Embryonic facial prominence (tissue), 1 donor: ENCODE measurements around the gene GPATCH4.
"Not testable (repeated sequence)": the region's sequence is repeated elsewhere in the genome, so short reads cannot be mapped to it uniquely, and the experiment has no call there.

Source experiments
- DNase-seq: peaks from one replicate; pipeline ENCODE4 v3.0.0-alpha.2; 2016; ENCODE audit errors: extremely low spot score

GPATCH4 gene

DNA sequence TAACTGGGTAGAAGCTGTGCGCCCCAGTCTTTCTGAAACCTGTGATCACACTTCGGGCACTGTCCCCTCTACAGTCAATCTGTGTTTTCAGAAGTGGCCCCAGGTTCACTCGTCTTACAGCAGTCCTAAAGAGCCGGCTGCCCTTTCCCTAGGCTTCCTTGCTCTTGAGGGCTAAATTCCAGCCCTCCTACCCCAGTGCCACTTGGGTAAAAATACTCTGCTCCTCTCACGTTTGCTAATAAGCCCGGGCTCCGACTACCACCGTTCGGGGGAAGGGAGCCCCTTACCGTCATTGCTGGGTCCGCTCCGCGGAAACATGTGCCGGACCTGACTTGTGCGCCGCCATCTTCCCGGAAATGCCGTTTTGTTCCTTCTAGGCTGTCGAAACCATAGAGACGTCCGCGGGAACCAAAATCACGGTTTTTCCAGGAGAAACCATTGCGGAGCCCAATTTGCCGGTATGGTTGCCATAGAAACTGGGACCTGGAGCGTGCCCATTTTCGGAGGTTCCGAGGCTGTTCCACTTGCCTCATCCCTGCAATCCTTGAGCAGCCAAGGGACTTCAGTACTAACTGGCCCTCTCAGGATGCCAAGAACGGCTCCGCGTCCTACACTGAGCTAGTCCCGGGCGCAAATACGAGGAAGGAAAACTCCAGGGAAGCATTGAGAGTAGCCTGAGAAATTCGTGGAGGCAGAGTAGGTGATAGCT lies at the start of gene GPATCH4:
Gene GPATCH4, minus strand, starts transcription at position 358 of the 709 bp plus-strand sequence.
- DNase-seq: peak; percentile 81

- no peak for DNase-seq
Observed at GRCh38 chr1:156648951-156649350, 47.7 kb upstream of the GPATCH4 start.

GRCh38 chr1:156648496-156648895 lies 47.2 kb upstream of the GPATCH4 start:
- DNase-seq: no peak

DNA sequence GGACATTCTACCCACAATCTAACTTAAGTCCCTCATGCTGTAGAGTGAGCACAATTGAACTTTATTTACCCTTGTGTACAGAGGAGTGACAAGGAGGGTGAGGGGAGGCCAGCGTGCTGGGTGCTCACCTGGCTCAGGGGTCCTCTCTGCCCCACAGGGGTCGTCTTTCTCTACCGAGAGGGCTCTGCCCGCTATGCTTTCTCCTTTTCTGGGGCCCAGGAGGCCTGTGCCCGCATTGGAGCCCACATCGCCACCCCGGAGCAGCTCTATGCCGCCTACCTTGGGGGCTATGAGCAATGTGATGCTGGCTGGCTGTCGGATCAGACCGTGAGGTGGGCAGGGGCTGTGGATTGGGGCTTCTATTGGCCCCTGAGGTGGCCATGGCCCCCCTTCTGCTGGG lies 46.1 kb upstream of the GPATCH4 start:
- no peak for DNase-seq

DNA sequence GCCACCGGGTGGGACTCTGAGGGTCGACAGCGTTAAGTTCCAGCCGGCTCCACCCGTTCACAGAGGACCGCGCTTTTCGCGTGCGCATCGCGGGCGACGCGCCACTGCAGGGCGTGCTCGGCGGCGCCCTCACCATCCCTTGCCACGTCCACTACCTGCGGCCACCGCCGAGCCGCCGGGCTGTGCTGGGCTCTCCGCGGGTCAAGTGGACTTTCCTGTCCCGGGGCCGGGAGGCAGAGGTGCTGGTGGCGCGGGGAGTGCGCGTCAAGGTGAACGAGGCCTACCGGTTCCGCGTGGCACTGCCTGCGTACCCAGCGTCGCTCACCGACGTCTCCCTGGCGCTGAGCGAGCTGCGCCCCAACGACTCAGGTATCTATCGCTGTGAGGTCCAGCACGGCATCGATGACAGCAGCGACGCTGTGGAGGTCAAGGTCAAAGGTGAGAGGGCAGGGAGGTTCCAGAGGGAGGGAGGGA lies 45.5 kb upstream of the GPATCH4 start:
- DNase-seq: no peak

GRCh38 chr1:156645666-156646065 lies 44.4 kb upstream of the GPATCH4 start:
- DNase-seq: no peak

GRCh38 chr1:156645056-156645455 lies 43.8 kb upstream of the GPATCH4 start:
- DNase-seq: no peak

- no peak for DNase-seq
Observed at GRCh38 chr1:156644640-156645039, 43.4 kb upstream of the GPATCH4 start.

DNA sequence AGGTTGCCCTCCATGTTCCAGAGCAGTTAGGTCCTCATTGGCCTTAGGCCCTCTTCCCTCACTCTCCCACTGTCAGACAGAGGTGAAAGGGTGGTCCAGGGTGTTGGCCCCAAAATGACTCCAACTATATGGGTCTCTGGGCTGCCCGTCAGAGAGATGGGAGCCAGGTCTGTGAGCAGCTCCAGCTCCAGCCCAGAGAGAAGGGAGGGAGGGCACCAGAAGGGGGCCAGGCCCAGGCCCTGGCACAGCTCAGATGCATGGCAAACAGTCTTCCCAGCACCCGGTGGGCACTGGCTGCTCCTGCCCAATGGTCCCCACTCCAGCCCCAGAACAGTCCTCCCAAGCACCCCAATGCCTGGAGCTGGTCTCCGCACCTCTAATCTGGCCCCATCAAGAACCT lies 42.9 kb upstream of the GPATCH4 start:
- DNase-seq: no peak

DNA sequence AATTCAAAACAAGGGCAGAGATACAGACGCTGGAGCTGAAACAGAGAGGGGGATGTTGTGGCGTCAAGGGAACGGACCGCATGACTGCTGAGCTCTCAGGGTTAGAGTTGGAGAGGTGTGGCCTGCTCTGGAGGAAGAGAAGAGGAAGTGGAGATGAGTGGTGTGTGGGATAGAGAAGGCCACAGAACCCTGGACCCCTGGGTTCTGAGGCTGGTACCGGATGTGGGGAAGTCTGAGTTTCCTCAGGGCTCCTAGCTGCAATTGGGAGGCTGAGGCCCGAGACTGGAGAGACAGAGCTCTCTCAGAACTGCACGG lies 42.5 kb upstream of the GPATCH4 start:
- no peak for DNase-seq

GRCh38 chr1:156643049-156643777 lies 41.9 kb upstream of the GPATCH4 start:
- no peak for DNase-seq

DNA sequence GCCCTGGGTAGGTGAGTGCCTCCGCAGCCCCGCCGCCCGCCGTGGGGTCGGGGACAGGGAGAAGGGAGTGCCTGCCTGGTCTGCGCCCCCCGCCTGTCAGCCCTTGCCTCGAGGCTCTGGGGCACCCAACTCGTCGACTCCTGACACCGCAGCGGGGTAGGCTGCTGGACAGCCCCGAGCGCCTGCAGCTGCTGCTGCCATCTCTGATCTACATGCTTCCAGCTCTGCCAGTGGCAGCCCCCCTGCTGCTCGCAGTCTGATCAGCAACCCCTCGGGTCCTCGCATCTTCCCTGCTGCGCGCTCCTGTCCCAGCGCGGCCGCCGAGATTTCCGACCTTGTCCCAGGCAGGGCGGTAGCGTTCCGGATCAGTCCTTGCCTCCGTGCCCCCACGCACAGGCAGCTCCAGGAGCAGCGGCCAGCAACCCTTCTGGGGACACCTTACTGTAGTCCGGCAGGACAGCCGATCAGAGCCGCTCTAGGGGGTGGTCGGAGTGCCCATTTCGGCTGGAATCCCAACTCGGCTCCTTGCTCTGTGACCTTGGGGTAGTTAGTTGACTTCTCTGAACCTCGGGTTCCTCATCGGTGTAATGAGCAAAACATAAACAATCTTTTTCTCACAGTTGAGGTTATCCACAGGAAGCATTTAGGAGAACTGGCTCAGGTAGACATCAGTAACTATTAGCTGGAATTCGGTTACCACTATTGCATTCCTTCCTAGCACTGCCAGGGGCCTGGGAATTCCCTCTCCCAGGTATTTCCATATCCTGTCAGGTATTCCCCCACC lies 41.2 kb upstream of the GPATCH4 start:
- DNase-seq: no peak

DNA sequence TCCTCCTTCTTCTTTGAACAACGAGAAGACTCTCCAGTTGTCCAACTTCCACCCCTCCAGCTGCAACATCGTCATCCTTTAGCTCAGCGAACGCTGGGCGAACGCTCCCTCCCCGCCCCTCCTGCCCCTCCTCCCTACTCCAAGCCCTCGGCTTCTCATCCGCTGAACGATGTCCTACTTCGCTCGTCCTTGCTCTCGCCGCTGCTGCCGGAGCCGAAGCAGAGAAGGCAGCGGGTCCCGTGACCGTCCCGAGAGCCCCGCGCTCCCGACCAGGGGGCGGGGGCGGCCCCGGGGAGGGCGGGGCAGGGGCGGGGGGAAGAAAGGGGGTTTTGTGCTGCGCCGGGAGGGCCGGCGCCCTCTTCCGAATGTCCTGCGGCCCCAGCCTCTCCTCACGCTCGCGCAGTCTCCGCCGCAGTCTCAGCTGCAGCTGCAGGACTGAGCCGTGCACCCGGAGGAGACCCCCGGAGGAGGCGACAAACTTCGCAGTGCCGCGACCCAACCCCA lies 40.5 kb upstream of the GPATCH4 start, which contains the start of gene BCAN:
Gene BCAN, plus strand, starts transcription at position 357 of the 504 bp plus-strand sequence. CDS start 3,938 bp downstream, outside the sequence.
- no peak for DNase-seq

GRCh38 chr1:156640842-156641706 lies 39.8 kb upstream of the GPATCH4 start:
- DNase-seq: no peak

DNA sequence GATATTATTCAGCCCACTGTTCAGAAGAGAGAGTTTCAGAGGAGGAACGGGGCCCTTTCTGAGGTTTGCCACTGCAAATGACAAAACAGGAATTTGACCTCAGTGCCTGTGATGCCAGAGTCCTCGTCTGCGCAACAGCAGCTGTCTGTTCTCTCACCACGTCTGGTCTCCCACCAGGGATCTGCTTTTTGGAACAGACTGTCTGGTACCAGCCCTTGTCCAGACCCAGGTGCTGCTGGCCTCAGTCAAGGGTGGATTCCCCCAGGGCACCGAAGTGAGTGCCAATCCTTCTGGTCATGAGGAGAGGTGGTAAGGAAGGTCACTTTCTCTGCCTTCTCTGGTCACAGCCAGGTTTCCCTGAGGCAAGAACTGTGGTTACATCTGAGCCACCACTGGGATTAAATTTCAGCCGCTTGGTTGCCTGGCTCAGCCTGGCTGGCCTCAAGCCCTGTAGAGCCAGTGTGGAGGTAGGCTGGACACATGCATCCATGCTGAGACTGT lies 38.4 kb upstream of the GPATCH4 start:
- no peak for DNase-seq

DNA sequence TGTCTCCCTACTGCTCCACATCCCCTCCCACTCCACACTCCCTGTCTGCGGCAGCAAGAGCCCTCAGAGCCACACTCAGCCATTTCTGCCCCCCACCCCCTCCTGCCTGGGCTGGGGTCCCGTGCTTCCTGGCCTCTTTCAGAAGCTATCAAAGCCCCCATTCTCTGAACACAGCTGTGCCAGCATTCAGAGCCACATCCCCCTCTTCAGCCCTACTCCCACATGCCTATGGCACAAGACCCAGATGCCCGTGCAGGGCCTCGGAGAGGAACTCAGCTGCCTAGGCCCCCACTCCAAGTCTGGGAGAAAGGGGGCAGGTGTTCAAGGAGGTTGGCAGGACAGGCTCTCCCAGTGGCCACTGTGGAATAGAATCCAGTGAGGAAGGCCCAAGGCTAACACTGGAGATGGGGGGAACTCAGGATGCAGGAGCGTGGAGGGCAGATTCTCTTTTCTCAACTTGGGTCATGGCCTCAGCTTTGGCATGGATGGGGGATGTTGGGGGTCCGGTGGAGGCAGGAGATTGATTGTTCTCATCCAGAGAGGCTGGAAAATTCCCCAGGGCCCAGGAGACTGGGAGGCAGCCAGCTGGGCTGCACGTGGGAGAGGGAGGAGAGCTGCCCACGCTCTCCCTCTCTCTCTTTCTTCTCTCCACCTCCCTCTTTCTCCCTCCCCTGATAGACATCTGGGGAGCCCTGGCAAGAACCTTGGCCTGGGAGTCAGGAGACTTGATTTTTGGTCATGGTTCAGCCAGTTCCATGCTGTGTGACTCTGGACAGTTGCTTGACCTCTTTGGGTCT lies 37.1 kb upstream of the GPATCH4 start:
- no peak for DNase-seq

- DNase-seq: no peak
Observed at GRCh38 chr1:156632355-156632754, 31.1 kb upstream of the GPATCH4 start.

DNA sequence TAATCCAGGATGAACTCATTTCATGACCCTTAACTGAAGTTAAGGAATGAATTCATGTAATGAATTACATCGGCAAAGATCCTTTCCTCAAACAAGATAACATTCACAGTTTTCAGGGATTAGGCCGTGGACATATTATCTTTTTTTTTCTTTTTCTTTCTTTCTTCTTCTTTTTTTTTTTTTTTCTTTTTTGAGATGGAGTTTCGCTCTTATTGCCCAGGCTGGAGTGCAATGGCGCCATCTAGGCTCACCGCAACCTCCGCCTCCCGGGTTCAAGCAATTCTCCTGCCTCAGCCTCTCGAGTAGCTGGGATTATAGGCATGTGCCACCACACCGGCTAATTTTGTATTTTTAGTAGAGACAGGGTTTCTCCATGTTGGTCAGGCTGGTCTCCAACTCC lies 29.9 kb upstream of the GPATCH4 start:
- not testable (repeated sequence) for DNase-seq

- DNase-seq: no peak
Observed at GRCh38 chr1:156629823-156630449, 28.7 kb upstream of the GPATCH4 start.
